GM23248 (cell line): Measurements from ENCODE around the gene REPS2.

Experiments
- EZH2 ChIP-seq: fragments of 200-600 bp; sonication (generic); IDR thresholded peaks from 2 replicates; pipeline ENCODE4 v1.6.1; 2018; ENCODE audit warnings: antibody characterized with exemption, mild to moderate bottlenecking; ENCODE audit not compliant: insufficient read depth, poor library complexity, severe bottlenecking
- EZH2phosphoT487 ChIP-seq: fragments of 200-600 bp; sonication (generic); IDR thresholded peaks from 2 replicates; pipeline ENCODE4 v1.6.1; 2018; ENCODE audit warnings: antibody characterized with exemption, moderate library complexity, mild to moderate bottlenecking, low read depth; ENCODE audit not compliant: insufficient read depth

DNA sequence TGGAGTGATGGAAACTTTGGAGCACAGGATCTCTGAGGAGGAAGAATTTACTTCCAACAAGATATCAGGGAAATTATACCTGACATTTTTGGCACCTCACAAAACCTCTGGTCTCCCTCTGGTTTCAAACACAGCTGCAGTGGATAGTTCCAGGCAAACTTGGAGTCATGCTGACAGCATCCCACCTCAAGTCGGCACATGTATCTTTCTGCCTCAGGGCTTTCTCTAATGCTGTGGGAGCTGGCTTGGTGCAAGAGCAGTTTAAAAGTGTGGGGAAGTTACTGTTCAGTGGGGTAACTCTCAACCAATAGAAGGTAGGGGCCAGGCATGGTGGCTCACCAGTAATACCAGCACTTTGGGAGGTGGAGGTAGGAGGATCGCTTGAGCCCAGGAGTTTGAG lies 221.5 kb downstream of the REPS2 start:
- no peak for TF ChIP-seq EZH2phosphoT487
- TF ChIP-seq EZH2 = no peak
